ENCODE data around the gene STARD7.
A peak's percentile ranks its signal among the peaks of the same experiment; 100 is the strongest.

The STARD7 gene

DNA sequence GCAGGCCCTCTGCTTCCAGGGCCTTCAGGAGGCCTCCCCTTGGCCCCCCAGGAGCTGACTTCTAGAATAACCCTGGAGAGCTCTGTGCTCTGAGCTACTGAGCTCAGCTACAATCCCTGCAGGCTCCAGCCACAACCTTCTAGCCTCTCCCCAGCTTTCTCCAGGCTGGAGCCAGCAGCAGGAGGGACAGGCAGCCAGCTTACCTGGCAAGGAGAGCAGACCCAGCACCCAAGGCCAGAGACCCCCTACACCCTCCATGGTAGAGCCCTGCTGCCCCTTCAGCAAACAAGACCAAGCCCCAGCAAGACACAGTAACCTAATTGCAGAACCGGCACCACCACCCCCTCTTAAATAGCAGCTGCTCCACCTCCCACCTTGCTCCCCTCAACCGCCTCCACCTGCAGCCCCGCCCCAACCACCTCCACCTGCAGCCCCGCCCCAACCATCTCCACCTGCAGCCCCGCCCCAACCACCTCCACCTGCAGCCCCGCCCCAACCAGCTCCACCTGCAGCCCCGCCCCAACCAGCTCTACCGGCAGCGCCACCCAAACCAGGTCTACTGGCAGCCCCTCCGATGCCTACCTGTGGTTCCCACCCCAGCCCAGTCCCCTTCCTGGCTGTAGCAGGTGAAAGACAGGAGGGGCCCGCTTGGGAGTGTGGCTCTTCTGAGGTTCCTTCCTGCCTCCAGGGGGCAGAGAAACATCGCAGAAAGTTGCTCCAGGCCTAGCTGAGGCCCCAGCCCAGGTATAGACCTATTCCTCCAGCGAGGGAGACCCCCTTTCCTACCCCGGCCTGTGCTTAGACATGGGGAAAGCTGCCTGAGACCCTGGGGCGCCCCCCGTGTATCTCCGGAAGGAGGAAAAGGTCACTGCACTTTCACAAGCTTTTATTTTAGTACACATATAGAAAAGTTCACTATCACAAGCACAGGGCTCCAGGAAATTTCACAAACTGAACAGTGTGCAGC, 70.2 kb downstream of the STARD7 start, which contains the start of gene ASTL:
Gene ASTL (minus strand): TSS at position 324 of the 967 bp plus-strand sequence. CDS start 66 bp downstream, at position 258.
- Histone ChIP-seq H2BK120ac (ENCODE audit: low read depth, low read length) (no peak within 1 kb of the TSS), H3K23ac (ENCODE audit: low read length in 2 of 2) (no peak within 1 kb of the TSS), H3K4me1 (ENCODE audit: control insufficient read depth, insufficient read depth, low read depth, low read length) (no peaks in the 10 kb centered on the region), H3K4ac (ENCODE audit: low read depth in 1 of 2, low read length in 2 of 2) (no peak within 1 kb of the TSS), H3K4me3 (ENCODE audit: insufficient read depth in 1 of 2, low read depth in 1 of 2, low read length in 2 of 2) (no peak within 1 kb of the TSS), H3K79me1 (replicated peaks; ENCODE audit: low read length, poor library complexity, severe bottlenecking) (no peaks in the 10 kb centered on the region), H3K27me3 (ENCODE audit: control insufficient read depth in 1 of 2, insufficient read depth in 1 of 2, low read length in 2 of 2) (peaks cover 39 to 56% of the 10 kb centered on the region in 2 experiments), H3K9me3 (ENCODE audit: control insufficient read depth, low read length) (no peaks in the 10 kb centered on the region), H2BK12ac (ENCODE audit: low read length in 2 of 2) (no peak within 1 kb of the TSS), H3K14ac (ENCODE audit: low read length in 2 of 2) (no peak within 1 kb of the TSS), H2AK5ac (ENCODE audit: low read length, severe bottlenecking) (no peak within 1 kb of the TSS), H3K36me3 (ENCODE audit: control insufficient read depth in 1 of 2, insufficient read depth in 2 of 2, low read depth in 1 of 2, low read length in 2 of 2) (no peaks in the 10 kb centered on the region), H3K27ac (ENCODE audit: low read length, poor library complexity, severe bottlenecking) (no peak within 1 kb of the TSS), H2BK15ac (ENCODE audit: low read depth, poor library complexity, severe bottlenecking) (no peak within 1 kb of the TSS), H3K9ac (ENCODE audit: low read length) (no peak within 1 kb of the TSS), H3K4me2 (ENCODE audit: low read length, poor library complexity, severe bottlenecking) (no peak within 1 kb of the TSS), H2AFZ (ENCODE audit: low read depth, low read length) (no peak within 1 kb of the TSS), H3K18ac (ENCODE audit: low read depth in 1 of 2, low read length in 2 of 2) (no peak within 1 kb of the TSS), H4K91ac (ENCODE audit: low read length) (no peak within 1 kb of the TSS), H4K8ac (ENCODE audit: low read length) (no peak within 1 kb of the TSS), H2BK5ac (ENCODE audit: low read depth, low read length, poor library complexity, severe bottlenecking) (no peak within 1 kb of the TSS)
- DNase-seq, result peak; percentile 32
- 3% methylated on average over 12 of the region's 17 CpGs for WGBS

DNA sequence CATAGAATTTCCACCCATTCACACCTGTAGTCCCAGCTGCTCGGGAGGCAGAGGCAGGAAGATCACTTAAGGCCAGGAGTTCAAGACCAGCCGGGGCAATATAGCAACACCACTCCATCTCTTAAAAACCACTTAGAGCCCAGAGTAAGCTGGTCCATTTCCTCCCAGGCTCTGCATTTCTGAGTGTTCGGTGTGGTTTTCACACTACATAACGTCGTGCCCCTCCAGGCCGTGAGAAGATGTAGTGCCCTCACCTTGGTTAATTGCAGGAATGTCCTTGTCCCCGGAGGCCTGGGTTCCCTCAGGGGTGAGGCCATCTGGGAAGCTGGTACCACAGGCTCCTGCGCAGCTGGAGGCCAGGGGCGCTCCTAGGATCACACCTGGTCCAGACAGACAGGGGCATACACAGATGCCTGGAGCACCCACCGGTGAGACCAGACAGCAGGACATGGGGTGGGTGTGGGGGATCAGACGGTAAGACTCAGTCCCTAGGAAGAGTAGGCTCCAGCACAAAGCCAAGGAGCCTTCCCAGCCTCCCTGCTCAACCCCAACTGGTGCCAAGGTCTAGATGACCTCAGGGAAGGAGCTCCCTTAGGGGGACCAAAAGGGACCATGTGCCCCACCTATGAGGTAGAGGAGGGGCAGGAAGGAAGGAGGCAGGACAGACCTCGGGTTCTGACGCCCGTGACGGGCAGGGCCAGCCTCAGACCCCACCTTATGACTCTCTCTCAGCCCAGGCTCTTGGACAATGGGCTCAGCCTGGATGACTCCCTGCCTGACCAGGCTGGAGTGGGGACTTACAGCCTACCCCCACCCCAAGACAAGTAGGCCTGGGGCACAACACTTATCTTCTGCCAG, 71.1 kb downstream of the STARD7 start:
- H3K4me2 ChIP-seq (ENCODE audit: low read length, poor library complexity, severe bottlenecking), result no peak overlapping the region
- H2AK5ac ChIP-seq (ENCODE audit: low read length, severe bottlenecking), result no peak overlapping the region
- DNase-seq, result no peak
- no peaks in the 10 kb centered on the region for H3K9me3 ChIP-seq (ENCODE audit: control insufficient read depth, low read length)
- no peak overlapping the region for H3K18ac ChIP-seq (ENCODE audit: low read depth in 1 of 2, low read length in 2 of 2)
- H3K14ac ChIP-seq (ENCODE audit: low read length in 2 of 2), result no peak overlapping the region
- H3K27me3 ChIP-seq (ENCODE audit: control insufficient read depth in 1 of 2, insufficient read depth in 1 of 2, low read length in 2 of 2), result peaks cover 48 to 65% of the 10 kb centered on the region in 2 experiments
- no peak overlapping the region for H3K9ac ChIP-seq (ENCODE audit: low read length)
- no peak overlapping the region for H3K23ac ChIP-seq (ENCODE audit: low read length in 2 of 2)
- no peak overlapping the region for H4K91ac ChIP-seq (ENCODE audit: low read length)
- no peak overlapping the region for H3K4me3 ChIP-seq (ENCODE audit: insufficient read depth in 1 of 2, low read depth in 1 of 2, low read length in 2 of 2)
- H3K4ac ChIP-seq (ENCODE audit: low read depth in 1 of 2, low read length in 2 of 2), result no peak overlapping the region
- 88% methylated on average over 14 of the region's 15 CpGs for WGBS
- no peaks in the 10 kb centered on the region for H3K36me3 ChIP-seq (ENCODE audit: control insufficient read depth in 1 of 2, insufficient read depth in 2 of 2, low read depth in 1 of 2, low read length in 2 of 2)
- H2BK12ac ChIP-seq (ENCODE audit: low read length in 2 of 2), result no peak overlapping the region
- no peak overlapping the region for H4K8ac ChIP-seq (ENCODE audit: low read length)
- H2BK120ac ChIP-seq (ENCODE audit: low read depth, low read length), result no peak overlapping the region
- no peaks in the 10 kb centered on the region for H3K79me1 ChIP-seq (replicated peaks; ENCODE audit: low read length, poor library complexity, severe bottlenecking)
- H2BK15ac ChIP-seq (ENCODE audit: low read depth, poor library complexity, severe bottlenecking), result no peak overlapping the region
- no peak overlapping the region for H3K27ac ChIP-seq (ENCODE audit: low read length, poor library complexity, severe bottlenecking)
- no peaks in the 10 kb centered on the region for H3K4me1 ChIP-seq (ENCODE audit: control insufficient read depth, insufficient read depth, low read depth, low read length)
- H2AFZ ChIP-seq (ENCODE audit: low read depth, low read length), result no peak overlapping the region
- no peak overlapping the region for H2BK5ac ChIP-seq (ENCODE audit: low read depth, low read length, poor library complexity, severe bottlenecking)

DNA sequence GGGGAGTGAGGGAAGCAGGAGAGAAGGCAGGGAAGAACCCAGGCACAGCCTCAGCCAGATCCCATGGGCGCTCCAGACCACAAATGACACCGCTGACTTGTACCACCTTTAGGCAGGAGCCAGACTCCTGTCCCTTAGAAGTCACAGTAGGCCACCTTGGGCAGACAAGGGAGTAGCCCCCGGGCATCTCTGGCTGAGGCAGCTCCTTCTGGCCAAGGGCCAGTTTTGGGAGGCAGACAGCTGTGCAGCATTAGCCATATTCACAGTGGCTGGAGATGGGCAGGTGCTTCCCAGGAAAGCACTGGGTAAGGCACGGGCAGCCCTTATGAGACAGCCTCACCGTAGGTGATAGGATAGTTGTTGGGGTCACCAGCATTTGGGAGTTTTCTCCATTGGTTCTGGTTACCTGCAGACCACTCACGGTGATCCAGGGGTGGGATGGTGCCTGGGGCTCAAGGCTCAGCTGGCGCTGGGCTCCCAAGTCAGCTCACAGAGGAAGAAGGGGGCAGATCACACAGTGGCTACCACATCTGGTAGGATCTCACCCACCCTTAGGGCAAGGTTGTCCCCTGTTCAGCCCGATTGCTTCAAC, 72.4 kb downstream of the STARD7 start:
- Histone ChIP-seq H2BK15ac (ENCODE audit: low read depth, poor library complexity, severe bottlenecking) (no peak overlapping the region), H3K4me1 (ENCODE audit: control insufficient read depth, insufficient read depth, low read depth, low read length) (peaks cover 2% of the 10 kb centered on the region), H2BK5ac (ENCODE audit: low read depth, low read length, poor library complexity, severe bottlenecking) (no peak overlapping the region), H3K4me3 (ENCODE audit: insufficient read depth in 1 of 2, low read depth in 1 of 2, low read length in 2 of 2) (no peak overlapping the region), H3K79me1 (replicated peaks; ENCODE audit: low read length, poor library complexity, severe bottlenecking) (no peaks in the 10 kb centered on the region), H3K9me3 (ENCODE audit: control insufficient read depth, low read length) (no peaks in the 10 kb centered on the region), H3K4me2 (ENCODE audit: low read length, poor library complexity, severe bottlenecking) (no peak overlapping the region), H3K18ac (ENCODE audit: low read depth in 1 of 2, low read length in 2 of 2) (no peak overlapping the region), H3K36me3 (ENCODE audit: control insufficient read depth in 1 of 2, insufficient read depth in 2 of 2, low read depth in 1 of 2, low read length in 2 of 2) (no peaks in the 10 kb centered on the region), H4K91ac (ENCODE audit: low read length) (no peak overlapping the region), H4K8ac (ENCODE audit: low read length) (no peak overlapping the region), H2AFZ (ENCODE audit: low read depth, low read length) (no peak overlapping the region), H3K27me3 (ENCODE audit: control insufficient read depth in 1 of 2, insufficient read depth in 1 of 2, low read length in 2 of 2) (peaks cover 59 to 74% of the 10 kb centered on the region in 2 experiments), H2BK12ac (ENCODE audit: low read length in 2 of 2) (no peak overlapping the region), H3K23ac (ENCODE audit: low read length in 2 of 2) (no peak overlapping the region), H3K27ac (ENCODE audit: low read length, poor library complexity, severe bottlenecking) (no peak overlapping the region), H2BK120ac (ENCODE audit: low read depth, low read length) (no peak overlapping the region), H2AK5ac (ENCODE audit: low read length, severe bottlenecking) (no peak overlapping the region), H3K14ac (ENCODE audit: low read length in 2 of 2) (no peak overlapping the region), H3K9ac (ENCODE audit: low read length) (no peak overlapping the region), H3K4ac (ENCODE audit: low read depth in 1 of 2, low read length in 2 of 2) (no peak overlapping the region)
- DNase-seq, result no peak
- WGBS, result 86% methylated on average over 8 of the region's 8 CpGs

Data from mesenchymal stem cell (in vitro differentiated cells and primary cell).